ENCODE results near the gene SLX9. TPM values are rescaled to one million over a fixed set of nuclear protein-coding genes. Genes with fewer than 3 reads are reported as not detected.

SLX9 gene
- total RNA-seq, 1 experiment from 2014 or later: 74.3 TPM

DNA sequence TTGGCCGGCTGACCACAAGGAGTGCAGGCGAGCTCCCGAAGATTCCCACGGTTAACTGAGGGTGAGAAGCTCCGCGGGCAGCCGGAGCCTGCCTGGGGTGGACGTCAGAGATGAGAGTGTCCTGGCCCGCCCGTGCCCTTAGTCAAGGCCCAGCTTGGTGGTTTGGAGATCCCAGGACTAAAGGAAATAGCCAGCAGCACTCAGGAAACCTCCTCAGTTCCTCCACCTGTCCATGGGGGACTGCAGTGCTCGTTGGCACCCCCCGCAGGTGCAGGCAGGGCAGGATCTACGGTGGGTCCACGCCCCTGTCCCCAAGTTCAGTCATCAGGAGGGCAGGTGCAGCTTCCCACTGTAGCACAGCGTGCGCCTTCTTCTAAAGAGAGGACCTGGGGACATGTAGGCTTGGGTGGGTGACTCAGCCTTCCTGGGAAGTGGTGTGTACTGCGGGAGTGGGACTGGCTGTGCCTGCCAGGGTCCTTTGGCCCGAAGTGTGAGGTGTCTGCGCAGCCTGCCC, 32.5 kb downstream of the SLX9 start:
- H3K9ac ChIP-seq (ENCODE audit: extremely low read depth, insufficient read length, low read length): no peak overlapping the region
- H2BK20ac ChIP-seq (ENCODE audit: low read depth, low read length, poor library complexity, severe bottlenecking): no peak overlapping the region
- no peaks in the 10 kb centered on the region for H3K79me2 ChIP-seq (ENCODE audit: insufficient read depth, low read length)
- no peak overlapping the region for H2BK12ac ChIP-seq (ENCODE audit: insufficient read length, low read depth, low read length)
- H2AFZ ChIP-seq (ENCODE audit: low read length): no peak overlapping the region
- H3K23me2 ChIP-seq (ENCODE audit: insufficient read length, low read depth, low read length, poor library complexity, severe bottlenecking): peaks cover 3% of the 10 kb centered on the region
- H3K4me3 Mint-ChIP-seq: no peak overlapping the region
- peaks cover 2% of the 10 kb centered on the region for H4K20me1 ChIP-seq (ENCODE audit: control insufficient read depth, insufficient read depth, insufficient read length)
- H4K5ac ChIP-seq (ENCODE audit: insufficient read length, low read depth, low read length): no peak overlapping the region
- H3K9me3 ChIP-seq (ENCODE audit: control insufficient read depth, low read depth, low read length): no peaks in the 10 kb centered on the region
- no peak overlapping the region for H3K14ac ChIP-seq (ENCODE audit: insufficient read depth, low read length)
- no peak overlapping the region for H2BK15ac ChIP-seq (ENCODE audit: low read depth, low read length)
- H3K27ac ChIP-seq (ENCODE audit: insufficient read length, low read depth, low read length): no peak overlapping the region
- H3K18ac ChIP-seq (ENCODE audit: insufficient read length, low read depth, low read length): no peak overlapping the region
- H2AK5ac ChIP-seq (ENCODE audit: insufficient read length, low read length): no peak overlapping the region
- DNase-seq: no peak
- H3K79me1 ChIP-seq (ENCODE audit: insufficient read depth, low read depth, low read length, poor library complexity, severe bottlenecking): no peaks in the 10 kb centered on the region
- H3K4me2 ChIP-seq (ENCODE audit: insufficient read depth, insufficient read length, low read length): no peak overlapping the region
- H3K4ac ChIP-seq (ENCODE audit: low read depth, low read length): no peak overlapping the region
- no peak overlapping the region for H2BK120ac ChIP-seq (ENCODE audit: low read depth, low read length, poor library complexity, severe bottlenecking)
- no peaks in the 10 kb centered on the region for H3K27me3 ChIP-seq (ENCODE audit: insufficient read depth, low read length)
- peaks cover 17 to 26% of the 10 kb centered on the region in 2 experiments for H3K4me1 Mint-ChIP-seq
- no peak overlapping the region for H4K8ac ChIP-seq (replicated peaks; ENCODE audit: insufficient read length, low read depth, low read length)
- H4K91ac ChIP-seq (ENCODE audit: insufficient read length, low read depth, low read length): no peak overlapping the region
- no peaks in the 10 kb centered on the region for H3K27me3 Mint-ChIP-seq (ENCODE audit: low read depth)
- TF ChIP-seq, protein P1, sequence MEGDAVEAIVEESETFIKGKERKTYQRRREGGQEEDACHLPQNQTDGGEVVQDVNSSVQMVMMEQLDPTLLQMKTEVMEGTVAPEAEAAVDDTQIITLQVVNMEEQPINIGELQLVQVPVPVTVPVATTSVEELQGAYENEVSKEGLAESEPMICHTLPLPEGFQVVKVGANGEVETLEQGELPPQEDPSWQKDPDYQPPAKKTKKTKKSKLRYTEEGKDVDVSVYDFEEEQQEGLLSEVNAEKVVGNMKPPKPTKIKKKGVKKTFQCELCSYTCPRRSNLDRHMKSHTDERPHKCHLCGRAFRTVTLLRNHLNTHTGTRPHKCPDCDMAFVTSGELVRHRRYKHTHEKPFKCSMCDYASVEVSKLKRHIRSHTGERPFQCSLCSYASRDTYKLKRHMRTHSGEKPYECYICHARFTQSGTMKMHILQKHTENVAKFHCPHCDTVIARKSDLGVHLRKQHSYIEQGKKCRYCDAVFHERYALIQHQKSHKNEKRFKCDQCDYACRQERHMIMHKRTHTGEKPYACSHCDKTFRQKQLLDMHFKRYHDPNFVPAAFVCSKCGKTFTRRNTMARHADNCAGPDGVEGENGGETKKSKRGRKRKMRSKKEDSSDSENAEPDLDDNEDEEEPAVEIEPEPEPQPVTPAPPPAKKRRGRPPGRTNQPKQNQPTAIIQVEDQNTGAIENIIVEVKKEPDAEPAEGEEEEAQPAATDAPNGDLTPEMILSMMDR (conservative IDR thresholded peaks at IDR 0.05): peak; percentile 55
- no peak overlapping the region for H3K56ac ChIP-seq (ENCODE audit: insufficient read length, low read depth, low read length)
- H3K27ac Mint-ChIP-seq: peak overlapping the region in 2 of 3 experiments; percentile 66 to 92; a peak in 4 of 7 replicates
- no peaks in the 10 kb centered on the region for H3K9me3 Mint-ChIP-seq
- no peak overlapping the region for H3T11ph ChIP-seq (ENCODE audit: low read length)
- no CpG with 5 or more reads among the region's 19 CpGs for WGBS (ENCODE audit: extremely low coverage, insufficient read length, low lambda C conversion rate)
- H3K4me1 ChIP-seq (ENCODE audit: insufficient read depth, low read length): no peaks in the 10 kb centered on the region
- H2BK5ac ChIP-seq (ENCODE audit: insufficient read length, low read length): no peak overlapping the region
- no peak overlapping the region for H3K23ac ChIP-seq (ENCODE audit: insufficient read length, low read depth, low read length)
- H3K36me3 Mint-ChIP-seq (ENCODE audit: insufficient read depth in 1 of 3, low read depth in 3 of 3): peaks cover 15 to 50% (median 41%) of the 10 kb centered on the region in 3 experiments
